ENCODE measurements around the gene RPTOR.

The RPTOR gene

GRCh38 chr17:80838311-80839025, 293.8 kb downstream of the RPTOR start:
- no peak for DNase-seq

GRCh38 chr17:80839026-80839345, 294.3 kb downstream of the RPTOR start:
- DNase-seq: no peak

- DNase-seq: no peak
These were observed 294.9 kb downstream of the RPTOR start for GRCh38 chr17:80839511-80839941.

- no peak for DNase-seq
These were observed 295.3 kb downstream of the RPTOR start for GRCh38 chr17:80839970-80840369.

GRCh38 chr17:80842456-80843013, 297.9 kb downstream of the RPTOR start:
- DNase-seq: no peak

GRCh38 chr17:80843741-80844156, 299.1 kb downstream of the RPTOR start:
- DNase-seq: no peak

- no peak for DNase-seq
These were observed 299.9 kb downstream of the RPTOR start for GRCh38 chr17:80844418-80844990.

- no peak for DNase-seq
These were observed 300.6 kb downstream of the RPTOR start for GRCh38 chr17:80845069-80845862.

GRCh38 chr17:80845863-80846671, 301.4 kb downstream of the RPTOR start:
- no peak for DNase-seq

- no peak for DNase-seq
These were observed 302.3 kb downstream of the RPTOR start for GRCh38 chr17:80846932-80847331.

- no peak for DNase-seq
These were observed 303.0 kb downstream of the RPTOR start for GRCh38 chr17:80847496-80848230.

- no peak for DNase-seq
These were observed 303.9 kb downstream of the RPTOR start for GRCh38 chr17:80848449-80849102.

- DNase-seq: no peak
These were observed 304.5 kb downstream of the RPTOR start for GRCh38 chr17:80849119-80849518.

GRCh38 chr17:80850109-80850508, 305.5 kb downstream of the RPTOR start:
- no peak for DNase-seq

GRCh38 chr17:80850817-80851216, 306.2 kb downstream of the RPTOR start:
- DNase-seq: no peak

GRCh38 chr17:80851277-80851925, 306.8 kb downstream of the RPTOR start:
- DNase-seq: no peak

GRCh38 chr17:80852476-80853015, 307.9 kb downstream of the RPTOR start:
- no peak for DNase-seq

GRCh38 chr17:80853076-80853475, 308.4 kb downstream of the RPTOR start:
- DNase-seq: no peak

- no peak for DNase-seq
These were observed 309.6 kb downstream of the RPTOR start for GRCh38 chr17:80854220-80854619.

- DNase-seq: no peak
These were observed 310.7 kb downstream of the RPTOR start for GRCh38 chr17:80855196-80855947.
